Cardiac fibroblast (primary cell): ENCODE data around the gene VAV2.

ENCODE experiments used
- DNase-seq, 2 donors: peaks; one replicate each; pipeline versions ENCODE4 v3.0.0 to v3.0.0-alpha.2; 2010; ENCODE audit warnings: low read depth in 2 of 2
- H3K4me3 ChIP-seq, 2 donors: replicated peaks in 1 of 2; 1 replicate in 1 of 2; 2 replicates in 1 of 2; pipeline ENCODE4 v1.5.1; 2011; ENCODE audit warnings: low read depth in 2 of 2, low read length in 2 of 2, mild to moderate bottlenecking in 2 of 2, moderate library complexity in 1 of 2
- TF ChIP-seq, protein P1 (sequence below): IDR thresholded peaks from one replicate; pipeline ENCODE4 v1.5.1; 2011; ENCODE audit warnings: low read depth, mild to moderate bottlenecking, low read length, inconsistent platforms

Gene VAV2

DNA sequence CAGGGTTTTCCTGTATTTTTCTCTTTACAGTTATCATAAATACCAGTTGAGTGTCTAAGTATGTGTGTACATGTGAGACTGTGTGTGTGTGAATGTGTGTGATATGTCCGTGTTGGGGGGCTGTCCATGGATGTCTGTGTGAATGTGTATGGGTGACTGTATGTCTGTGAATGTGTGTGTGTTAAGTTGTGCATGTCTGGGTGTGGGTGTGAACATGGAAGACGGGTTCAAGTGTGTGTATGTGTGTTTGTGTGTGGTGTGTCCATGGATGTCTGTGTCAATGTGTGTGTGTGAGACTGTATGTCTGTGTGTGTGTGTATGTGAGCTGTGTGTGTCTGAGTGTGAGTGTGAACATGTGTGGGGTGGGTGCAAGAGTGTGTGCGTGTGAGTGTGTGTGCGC, 55.0 kb downstream of the VAV2 start:
- TF ChIP-seq, protein P1, sequence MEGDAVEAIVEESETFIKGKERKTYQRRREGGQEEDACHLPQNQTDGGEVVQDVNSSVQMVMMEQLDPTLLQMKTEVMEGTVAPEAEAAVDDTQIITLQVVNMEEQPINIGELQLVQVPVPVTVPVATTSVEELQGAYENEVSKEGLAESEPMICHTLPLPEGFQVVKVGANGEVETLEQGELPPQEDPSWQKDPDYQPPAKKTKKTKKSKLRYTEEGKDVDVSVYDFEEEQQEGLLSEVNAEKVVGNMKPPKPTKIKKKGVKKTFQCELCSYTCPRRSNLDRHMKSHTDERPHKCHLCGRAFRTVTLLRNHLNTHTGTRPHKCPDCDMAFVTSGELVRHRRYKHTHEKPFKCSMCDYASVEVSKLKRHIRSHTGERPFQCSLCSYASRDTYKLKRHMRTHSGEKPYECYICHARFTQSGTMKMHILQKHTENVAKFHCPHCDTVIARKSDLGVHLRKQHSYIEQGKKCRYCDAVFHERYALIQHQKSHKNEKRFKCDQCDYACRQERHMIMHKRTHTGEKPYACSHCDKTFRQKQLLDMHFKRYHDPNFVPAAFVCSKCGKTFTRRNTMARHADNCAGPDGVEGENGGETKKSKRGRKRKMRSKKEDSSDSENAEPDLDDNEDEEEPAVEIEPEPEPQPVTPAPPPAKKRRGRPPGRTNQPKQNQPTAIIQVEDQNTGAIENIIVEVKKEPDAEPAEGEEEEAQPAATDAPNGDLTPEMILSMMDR: no peak
- H3K4me3 ChIP-seq: no peak overlapping the region

DNA sequence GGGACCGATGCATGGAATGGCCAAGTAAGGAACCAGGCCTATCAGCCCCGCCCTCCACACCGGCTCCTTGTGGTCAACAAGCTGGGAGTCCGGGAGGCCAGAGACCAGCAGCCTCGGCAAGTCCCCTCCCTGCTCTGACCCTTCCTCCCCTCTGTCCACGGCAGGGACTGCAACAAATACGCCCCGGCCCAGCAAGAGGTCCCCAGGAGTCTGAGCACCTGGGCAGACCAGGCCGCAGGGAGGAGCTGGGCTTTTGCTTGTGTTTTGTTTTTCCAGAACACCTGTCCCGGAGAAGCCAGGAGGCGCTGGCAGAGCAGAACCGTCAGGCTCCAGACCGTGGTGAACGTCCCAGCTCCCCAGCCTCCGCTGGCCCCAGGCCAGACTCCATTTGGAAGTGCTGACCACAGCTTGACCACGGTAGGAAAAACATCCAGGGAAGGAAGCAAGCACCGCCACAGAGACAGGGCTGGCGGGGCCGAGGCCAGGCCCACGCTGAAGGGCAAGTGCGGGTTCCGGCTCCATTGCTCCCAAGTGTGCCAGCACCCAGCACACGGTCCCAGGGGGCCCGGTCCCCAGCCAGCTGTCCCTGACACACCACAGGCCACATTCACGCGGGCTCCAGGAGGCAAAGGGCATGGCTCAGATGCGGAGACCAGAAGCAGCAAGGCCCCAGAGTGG, 56.7 kb downstream of the VAV2 start:
- TF ChIP-seq, protein P1: no peak

More for the DNA sequence above, 55.0 kb downstream of the VAV2 start:
- DNase-seq: no peak

DNA sequence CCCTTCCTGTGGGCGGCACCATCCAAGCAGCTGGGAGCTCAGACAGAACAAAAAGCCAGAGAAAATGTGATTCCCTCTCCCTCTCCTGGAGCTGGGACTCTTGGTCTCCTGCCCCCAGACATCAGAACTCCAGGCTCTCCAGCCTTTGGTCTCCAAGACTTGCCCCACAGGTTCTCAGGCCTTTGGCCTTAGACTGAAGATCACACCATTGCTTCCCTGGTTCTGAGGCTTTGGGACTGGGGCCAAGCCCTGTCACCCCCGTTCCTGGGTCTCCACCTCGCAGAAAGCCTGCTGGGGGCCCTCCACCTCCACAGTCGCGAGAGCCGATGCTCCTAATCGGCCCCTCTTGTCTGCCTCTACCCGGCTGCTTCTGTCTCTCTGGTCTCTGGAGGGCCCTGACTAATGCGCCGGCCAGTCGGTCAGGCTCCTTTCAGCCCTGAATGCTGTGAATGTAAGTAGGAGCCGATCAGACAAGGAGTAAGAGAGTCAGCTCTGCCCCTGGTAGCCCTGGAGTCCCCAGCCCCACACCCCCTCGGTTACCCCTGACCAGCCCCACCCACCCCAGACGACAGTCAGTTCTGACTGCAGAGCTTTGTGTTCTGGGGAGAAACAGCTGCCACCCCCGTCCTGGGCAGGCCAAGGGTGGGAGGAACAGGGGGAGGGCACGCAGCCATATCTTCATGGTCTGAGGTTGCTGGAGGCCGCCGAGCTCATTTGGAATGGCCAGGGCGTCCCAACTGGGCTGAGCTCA, 57.5 kb downstream of the VAV2 start:
- peak; percentile 69 to 73 for DNase-seq
- TF ChIP-seq, protein P1: no peak
- H3K4me3 ChIP-seq: no peak overlapping the region

More for the DNA sequence above, 56.7 kb downstream of the VAV2 start:
- H3K4me3 ChIP-seq: no peak overlapping the region
- peak; percentile 50 to 79 for DNase-seq

DNA sequence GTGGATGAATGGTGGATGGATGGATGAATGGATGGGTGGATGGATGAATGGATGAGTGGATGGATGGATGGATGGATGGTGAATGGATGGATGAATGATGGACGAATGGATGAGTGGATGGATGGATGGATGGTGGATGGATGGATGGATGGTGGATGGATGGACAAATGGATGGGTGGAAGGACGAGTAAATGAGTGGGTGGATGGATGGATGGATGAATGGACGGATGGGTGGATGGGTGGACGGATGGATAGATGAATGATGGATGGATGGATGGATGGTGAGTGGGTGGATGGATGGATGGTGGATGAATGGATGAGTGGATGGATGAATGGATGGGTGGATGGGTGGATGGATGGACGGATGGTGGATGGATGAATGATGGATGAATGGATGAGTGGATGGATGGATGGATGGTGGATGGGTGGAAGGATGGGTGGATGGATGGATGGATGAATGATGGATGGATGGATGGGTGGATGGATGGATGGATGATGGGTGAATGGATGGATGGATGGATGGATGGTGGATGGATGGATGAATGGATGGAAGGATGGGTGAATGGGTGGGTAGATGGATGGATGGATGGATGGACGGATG, 58.6 kb downstream of the VAV2 start:
- DNase-seq: no peak
- no peak overlapping the region for H3K4me3 ChIP-seq
- TF ChIP-seq, protein P1: no peak

DNA sequence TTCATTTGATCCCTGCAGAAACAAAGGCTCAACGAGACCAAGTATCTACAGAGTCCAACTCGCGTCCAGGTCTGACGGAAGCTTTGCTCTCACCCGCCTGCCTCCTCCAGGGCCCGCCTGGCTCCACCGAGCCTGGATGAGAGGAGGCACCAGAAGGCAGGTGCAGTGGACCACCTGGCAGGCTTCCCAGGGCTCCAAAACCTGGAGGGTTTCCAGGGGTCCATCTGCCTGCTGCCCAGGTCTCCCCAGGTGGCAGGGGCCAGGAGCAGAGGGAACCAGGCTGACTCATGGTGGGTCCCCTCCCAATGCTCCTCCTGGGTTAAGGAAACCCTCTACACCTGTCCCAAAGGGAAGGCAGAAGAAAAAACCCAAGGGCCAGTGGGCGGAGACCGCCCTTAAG, 59.5 kb downstream of the VAV2 start:
- DNase-seq: no peak
- no peak overlapping the region for H3K4me3 ChIP-seq
- TF ChIP-seq, protein P1: no peak

DNA sequence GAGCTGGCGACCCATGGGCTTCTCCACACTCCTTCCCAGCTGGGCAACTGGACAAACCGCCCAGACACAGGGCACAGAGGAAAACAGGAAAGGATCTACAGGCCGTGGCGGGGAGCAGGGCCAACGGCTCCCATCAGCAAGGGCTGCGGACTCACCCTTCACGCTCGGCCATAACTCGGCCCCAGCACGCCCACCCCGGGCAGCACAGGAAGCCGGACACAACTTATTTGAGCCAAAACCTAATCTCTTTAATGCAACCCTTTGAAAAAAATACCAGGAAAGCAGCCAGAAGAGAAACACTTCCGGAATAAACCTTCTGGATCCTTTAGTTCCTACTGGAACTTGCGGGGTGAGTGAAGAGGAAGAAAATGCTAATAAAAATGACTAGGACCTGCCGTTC, 59.9 kb downstream of the VAV2 start:
- TF ChIP-seq, protein P1: no peak
- H3K4me3 ChIP-seq: no peak overlapping the region
- DNase-seq: peak; percentile 16 to 82
